ENCODE data around the gene SRSF10. TPM values are rescaled to one million over a fixed set of nuclear protein-coding genes. Genes with fewer than 3 reads are reported as not detected.

The SRSF10 gene
- total RNA-seq, 1 experiment from 2014 or later: 116 TPM

Other genes starting within 250 kb of the SRSF10 start
- 54.2 and 57.1 TPM in 2 replicates for gene ELOA, start 236.9 kb downstream of the SRSF10 start, total RNA-seq (2014; rRNA removed)
- gene PITHD1, start 201.9 kb downstream of the SRSF10 start, total RNA-seq (2014; rRNA removed): 52.5 and 84.5 TPM in 2 replicates
- 82.7 and 85.0 TPM in 2 replicates for gene LYPLA2, start 189.2 kb downstream of the SRSF10 start, total RNA-seq (2014; rRNA removed)
- 65.3 and 67.6 TPM in 2 replicates for gene GALE, start 179.6 kb downstream of the SRSF10 start, total RNA-seq (2014; rRNA removed)
- gene HMGCL, start 154.9 kb downstream of the SRSF10 start, total RNA-seq (2014; rRNA removed): 34.1 and 40.2 TPM in 2 replicates
- 17.7 and 20.6 TPM in 2 replicates for gene FUCA1, start 112.0 kb downstream of the SRSF10 start, total RNA-seq (2014; rRNA removed)
- under 0.01 TPM in 1 of 2 replicates, not detected in the other for gene CNR2, start 67.0 kb downstream of the SRSF10 start, total RNA-seq (2014; rRNA removed)
- 71.4 and 88.2 TPM in 2 replicates for gene PNRC2, start 20.5 kb downstream of the SRSF10 start, total RNA-seq (2014; rRNA removed)
- not detected in 2 replicates for gene MYOM3, start 131.8 kb upstream of the SRSF10 start, total RNA-seq (2014; rRNA removed)
- gene IL22RA1, start 162.8 kb upstream of the SRSF10 start, total RNA-seq (2014; rRNA removed): not detected in 2 replicates
- not detected in 2 replicates for gene IFNLR1, start 207.0 kb upstream of the SRSF10 start, total RNA-seq (2014; rRNA removed)

Data from LHCN-M2 (cell line).